Stimulated activated CD4-positive, alpha-beta T cell treated with anti-CD3 and anti-CD28 coated beads, Interleukin-15, amount 100 ng/mL, for 1 hour (primary cell): Measurements from ENCODE around the gene CAMK2B.

ENCODE experiments used
- DNase-seq, 2 donors: peaks; one replicate each; pipeline ENCODE4 v3.0.0-alpha.2; 2020; ENCODE audit warnings: low read depth in 1 of 2, low spot score in 1 of 2

CAMK2B gene

GRCh38 chr7:44232901-44233715 is 92.3 kb downstream of the CAMK2B start:
- DNase-seq: no peak

- no peak for DNase-seq
These were observed 93.0 kb downstream of the CAMK2B start for GRCh38 chr7:44232396-44232795.

- DNase-seq: no peak
These were observed 94.3 kb downstream of the CAMK2B start for GRCh38 chr7:44231088-44231487.

GRCh38 chr7:44230286-44230685 is 95.1 kb downstream of the CAMK2B start:
- no peak for DNase-seq

GRCh38 chr7:44229546-44230105 is 95.8 kb downstream of the CAMK2B start:
- no peak for DNase-seq

- no peak for DNase-seq
These were observed 96.6 kb downstream of the CAMK2B start for GRCh38 chr7:44228571-44229350.

GRCh38 chr7:44227911-44228310 is 97.5 kb downstream of the CAMK2B start:
- DNase-seq: no peak

GRCh38 chr7:44226396-44226753 is 99.0 kb downstream of the CAMK2B start:
- no peak for DNase-seq

GRCh38 chr7:44225566-44226395 is 99.6 kb downstream of the CAMK2B start:
- DNase-seq: no peak

GRCh38 chr7:44224974-44225565 is 100.3 kb downstream of the CAMK2B start:
- DNase-seq: no peak

GRCh38 chr7:44224080-44224973 is 101.1 kb downstream of the CAMK2B start:
- no peak for DNase-seq

- DNase-seq: no peak
These were observed 101.9 kb downstream of the CAMK2B start for GRCh38 chr7:44223362-44224079.

- no peak for DNase-seq
These were observed 102.6 kb downstream of the CAMK2B start for GRCh38 chr7:44222776-44223261.

GRCh38 chr7:44222074-44222473 is 103.3 kb downstream of the CAMK2B start:
- no peak for DNase-seq

GRCh38 chr7:44221231-44221791 is 104.1 kb downstream of the CAMK2B start:
- no peak for DNase-seq

- DNase-seq: no peak
These were observed 104.9 kb downstream of the CAMK2B start for GRCh38 chr7:44220358-44221112.

- no peak for DNase-seq
These were observed 105.4 kb downstream of the CAMK2B start for GRCh38 chr7:44220046-44220357.

GRCh38 chr7:44219371-44220045 is 105.9 kb downstream of the CAMK2B start:
- no peak for DNase-seq
